H9 (cell line): Measurements from ENCODE around the gene TASOR2. TPM values are rescaled to one million over a fixed set of nuclear protein-coding genes. Genes with fewer than 3 reads are reported as not detected.

Source experiments
- DNase-seq: peaks from one replicate; pipeline ENCODE4 v3.0.0-alpha.2; 2017
- H2AFZ ChIP-seq: one replicate; pipeline ENCODE4 v1.6.1; 2013; ENCODE audit warnings: mild to moderate bottlenecking, low read length, control low read depth, moderate library complexity
- H2AK5ac ChIP-seq: 2 replicates; pipeline ENCODE4 v1.6.1; 2013; ENCODE audit warnings: low read length, control low read depth, mixed read lengths; ENCODE audit not compliant: insufficient read length
- H2BK120ac ChIP-seq: one replicate; pipeline ENCODE4 v1.6.1; 2013; ENCODE audit warnings: low read depth, mild to moderate bottlenecking, low read length, control low read depth, inconsistent platforms; ENCODE audit not compliant: poor library complexity, severe bottlenecking
- H2BK12ac ChIP-seq: 2 replicates; pipeline ENCODE4 v1.6.1; 2013; ENCODE audit warnings: low read length, control low read depth, mixed read lengths, low read depth; ENCODE audit not compliant: insufficient read length
- H2BK15ac ChIP-seq: 2 replicates; pipeline ENCODE4 v1.6.1; 2013; ENCODE audit warnings: low read depth, low read length, control low read depth
- H2BK20ac ChIP-seq: one replicate; pipeline ENCODE4 v1.6.1; 2013; ENCODE audit warnings: low read depth, mild to moderate bottlenecking, low read length, control low read depth, inconsistent platforms; ENCODE audit not compliant: poor library complexity, severe bottlenecking
- H2BK5ac ChIP-seq: 2 replicates; pipeline ENCODE4 v1.6.1; 2013; ENCODE audit warnings: low read length, control low read depth, mixed read lengths; ENCODE audit not compliant: insufficient read length
- H3K14ac ChIP-seq: 2 replicates; pipeline ENCODE4 v1.6.1; 2013; ENCODE audit warnings: low read length, control low read depth; ENCODE audit not compliant: insufficient read depth
- H3K18ac ChIP-seq: 2 replicates; pipeline ENCODE4 v1.6.1; 2013; ENCODE audit warnings: low read depth, mild to moderate bottlenecking, mixed read lengths, low read length, control low read depth; ENCODE audit not compliant: insufficient read length
- H3K23ac ChIP-seq: 2 replicates; pipeline ENCODE4 v1.6.1; 2013; ENCODE audit warnings: low read length, control low read depth, mixed read lengths, low read depth; ENCODE audit not compliant: insufficient read length
- H3K23me2 ChIP-seq: 2 replicates; pipeline ENCODE4 v1.6.1; 2013; ENCODE audit warnings: low read depth, mild to moderate bottlenecking, mixed read lengths, low read length, control low read depth; ENCODE audit not compliant: insufficient read length, poor library complexity, severe bottlenecking
- H3K27ac ChIP-seq: 2 replicates; pipeline ENCODE4 v1.5.1; 2013; ENCODE audit warnings: low read length, control low read depth, mixed read lengths, low read depth; ENCODE audit not compliant: insufficient read length
- H3K27me3 ChIP-seq: 2 replicates; pipeline ENCODE4 v1.6.1; 2013; ENCODE audit warnings: low read length, control low read depth, inconsistent platforms; ENCODE audit not compliant: insufficient read depth
- H3K4ac ChIP-seq: 2 replicates; pipeline ENCODE4 v1.6.1; 2013; ENCODE audit warnings: low read depth, mild to moderate bottlenecking, control low read depth, inconsistent platforms, low read length, moderate library complexity
- H3K4me1 ChIP-seq: 2 replicates; pipeline ENCODE4 v1.6.1; 2013; ENCODE audit warnings: low read length, control low read depth, inconsistent platforms; ENCODE audit not compliant: insufficient read depth
- H3K4me2 ChIP-seq: 2 replicates; pipeline ENCODE4 v1.6.1; 2013; ENCODE audit warnings: low read length, control low read depth, mixed read lengths; ENCODE audit not compliant: insufficient read length, insufficient read depth
- H3K56ac ChIP-seq: 2 replicates; pipeline ENCODE4 v1.6.1; 2013; ENCODE audit warnings: low read depth, mild to moderate bottlenecking, mixed read lengths, low read length, control low read depth; ENCODE audit not compliant: insufficient read length
- H3K79me1 ChIP-seq: 2 replicates; pipeline ENCODE4 v1.6.1; 2013; ENCODE audit warnings: low read depth, mild to moderate bottlenecking, moderate library complexity, low read length, control low read depth, inconsistent platforms; ENCODE audit not compliant: insufficient read depth, poor library complexity, severe bottlenecking
- H3K79me2 ChIP-seq: 2 replicates; pipeline ENCODE4 v1.6.1; 2013; ENCODE audit warnings: low read length, control low read depth, inconsistent platforms; ENCODE audit not compliant: insufficient read depth
- H3K9ac ChIP-seq: 2 replicates; pipeline ENCODE4 v1.6.1; 2013; ENCODE audit warnings: low read length, control low read depth, mixed read lengths; ENCODE audit not compliant: insufficient read length; ENCODE audit errors: extremely low read depth
- H3K9me3 ChIP-seq: one replicate; pipeline ENCODE4 v1.6.1; 2013; ENCODE audit warnings: low read depth, low read length, inconsistent platforms; ENCODE audit not compliant: control insufficient read depth
- H3T11ph ChIP-seq: one replicate; pipeline ENCODE4 v1.6.1; 2013; ENCODE audit warnings: mild to moderate bottlenecking, low read length, control low read depth, inconsistent platforms
- H4K20me1 ChIP-seq: one replicate; pipeline ENCODE4 v1.6.1; 2013; ENCODE audit not compliant: control insufficient read depth, insufficient read length, insufficient read depth
- H4K5ac ChIP-seq: 2 replicates; pipeline ENCODE4 v1.6.1; 2013; ENCODE audit warnings: low read depth, mild to moderate bottlenecking, mixed read lengths, low read length, control low read depth; ENCODE audit not compliant: insufficient read length
- H4K8ac ChIP-seq: replicated peaks from 2 replicates; pipeline ENCODE4 v1.6.1; 2013; ENCODE audit warnings: low read length, control low read depth, mixed read lengths, low read depth; ENCODE audit not compliant: insufficient read length
- H4K91ac ChIP-seq: 2 replicates; pipeline ENCODE4 v1.6.1; 2013; ENCODE audit warnings: low read depth, mild to moderate bottlenecking, moderate library complexity, mixed read lengths, low read length, control low read depth; ENCODE audit not compliant: insufficient read length
- H3K27ac Mint-ChIP-seq, 3 experiments: 2 replicates in 2 of 3; 3 replicates in 1 of 3; pipeline ENCODE4 v1.8.0; 2020 to 2021; ENCODE audit warnings: mixed read lengths in 3 of 3, mild to moderate bottlenecking in 1 of 3, moderate library complexity in 1 of 3
- H3K27me3 Mint-ChIP-seq: 2 replicates; pipeline ENCODE4 v1.8.0; 2021; ENCODE audit warnings: low read depth, mild to moderate bottlenecking, moderate library complexity, mixed read lengths
- H3K36me3 Mint-ChIP-seq, 3 experiments: 2 replicates in 2 of 3; 3 replicates in 1 of 3; pipeline ENCODE4 v1.8.0; 2020 to 2021; ENCODE audit warnings: low read depth in 3 of 3, mixed read lengths in 3 of 3; ENCODE audit not compliant: insufficient read depth in 1 of 3
- H3K4me1 Mint-ChIP-seq, 2 experiments: 2 replicates each; pipeline ENCODE4 v1.8.0; 2020; ENCODE audit warnings: mixed read lengths in 2 of 2
- H3K4me3 Mint-ChIP-seq, 2 experiments: 2 replicates in 1 of 2; 3 replicates in 1 of 2; pipeline ENCODE4 v1.8.0; 2020 to 2021; ENCODE audit warnings: mild to moderate bottlenecking in 2 of 2, mixed read lengths in 2 of 2, moderate library complexity in 1 of 2
- H3K9me3 Mint-ChIP-seq, 2 experiments: 2 replicates in 1 of 2; 3 replicates in 1 of 2; pipeline ENCODE4 v1.8.0; 2020; ENCODE audit warnings: mild to moderate bottlenecking in 2 of 2, mixed read lengths in 2 of 2, moderate library complexity in 1 of 2
- WGBS: extraction: QIAGEN DNeasy Blood & Tissue Kit; methylation state at CpG from one replicate; pipeline ENCODE4 v1.1.7; 2013; ENCODE audit warnings: missing lambda C conversion rate, low lambda C conversion rate, mixed read lengths; ENCODE audit not compliant: insufficient read length; ENCODE audit errors: extremely low coverage; 5-methylcytosine and 5-hydroxymethylcytosine counted together
- total RNA-seq: library from RNA; stranded (reverse); gene quantifications from 2 replicates; pipeline ENCODE4 v1.2.1, GENCODE V29; 2021
- TF ChIP-seq, protein P1 (sequence below): fragments of 200-600 bp; sonication (generic); conservative IDR thresholded peaks from 3 replicates; pipeline ENCODE4 v1.8.0; 2021; ENCODE audit warnings: antibody characterized with exemption, mild to moderate bottlenecking

The TASOR2 gene
- total RNA-seq, 1 experiment from 2014 or later: 64.5 TPM

DNA sequence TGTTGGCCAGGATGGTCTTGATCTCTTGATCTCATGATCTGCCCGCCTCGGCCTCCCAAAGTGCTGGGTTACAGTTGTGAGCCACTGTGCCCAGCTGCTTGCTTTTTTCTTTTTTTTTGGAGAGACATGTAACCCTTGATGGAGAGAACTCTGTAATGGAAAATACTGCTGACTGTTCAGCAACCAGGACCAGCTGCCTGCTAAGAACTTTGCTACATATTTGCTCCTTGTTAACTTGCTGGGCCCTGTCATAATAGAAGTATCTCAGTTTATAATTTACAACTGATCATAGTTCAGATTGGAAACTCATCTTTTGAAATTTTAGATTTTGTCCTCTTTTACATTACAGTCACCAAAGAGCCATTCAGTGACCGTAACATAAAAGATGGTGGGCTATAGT lies 34.9 kb downstream of the TASOR2 start:
- no peak overlapping the region for H4K5ac ChIP-seq
- H4K20me1 ChIP-seq: no peaks in the 10 kb centered on the region
- H2BK15ac ChIP-seq: no peak overlapping the region
- H3K4ac ChIP-seq: no peak overlapping the region
- no peak overlapping the region for H3K9ac ChIP-seq
- H4K8ac ChIP-seq: no peak overlapping the region
- Mint-ChIP-seq H3K9me3 (no peaks in the 10 kb centered on the region), H3K27ac (no peak overlapping the region), H3K4me3 (no peak overlapping the region), H3K27me3 (no peaks in the 10 kb centered on the region), H3K4me1 (0 out of 4 replicates have a peak, but pooled peaks cover 0 to 3% of the 10 kb centered on the region in 2 experiments), H3K36me3 (peaks cover 5 to 20% (median 8%) of the 10 kb centered on the region in 3 experiments; a peak in 5 of 7 replicates)
- no peak overlapping the region for H3K23ac ChIP-seq
- H3K14ac ChIP-seq: no peak overlapping the region
- H2AK5ac ChIP-seq: no peak overlapping the region
- H3K4me2 ChIP-seq: no peak overlapping the region
- no peak overlapping the region for H2AFZ ChIP-seq
- H4K91ac ChIP-seq: no peak overlapping the region
- no peaks in the 10 kb centered on the region for H3K23me2 ChIP-seq
- H3K4me1 ChIP-seq: no peaks in the 10 kb centered on the region
- TF ChIP-seq, protein P1, sequence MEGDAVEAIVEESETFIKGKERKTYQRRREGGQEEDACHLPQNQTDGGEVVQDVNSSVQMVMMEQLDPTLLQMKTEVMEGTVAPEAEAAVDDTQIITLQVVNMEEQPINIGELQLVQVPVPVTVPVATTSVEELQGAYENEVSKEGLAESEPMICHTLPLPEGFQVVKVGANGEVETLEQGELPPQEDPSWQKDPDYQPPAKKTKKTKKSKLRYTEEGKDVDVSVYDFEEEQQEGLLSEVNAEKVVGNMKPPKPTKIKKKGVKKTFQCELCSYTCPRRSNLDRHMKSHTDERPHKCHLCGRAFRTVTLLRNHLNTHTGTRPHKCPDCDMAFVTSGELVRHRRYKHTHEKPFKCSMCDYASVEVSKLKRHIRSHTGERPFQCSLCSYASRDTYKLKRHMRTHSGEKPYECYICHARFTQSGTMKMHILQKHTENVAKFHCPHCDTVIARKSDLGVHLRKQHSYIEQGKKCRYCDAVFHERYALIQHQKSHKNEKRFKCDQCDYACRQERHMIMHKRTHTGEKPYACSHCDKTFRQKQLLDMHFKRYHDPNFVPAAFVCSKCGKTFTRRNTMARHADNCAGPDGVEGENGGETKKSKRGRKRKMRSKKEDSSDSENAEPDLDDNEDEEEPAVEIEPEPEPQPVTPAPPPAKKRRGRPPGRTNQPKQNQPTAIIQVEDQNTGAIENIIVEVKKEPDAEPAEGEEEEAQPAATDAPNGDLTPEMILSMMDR: no peak
- H3K79me1 ChIP-seq: peaks cover 2% of the 10 kb centered on the region
- no peaks in the 10 kb centered on the region for H3K27me3 ChIP-seq
- no peaks in the 10 kb centered on the region for H3K9me3 ChIP-seq
- H2BK12ac ChIP-seq: no peak overlapping the region
- no peak overlapping the region for H2BK20ac ChIP-seq
- no peak overlapping the region for H2BK120ac ChIP-seq
- no peak overlapping the region for H3T11ph ChIP-seq
- no peak overlapping the region for H2BK5ac ChIP-seq
- H3K18ac ChIP-seq: no peak overlapping the region
- H3K56ac ChIP-seq: no peak overlapping the region
- H3K79me2 ChIP-seq: no peaks in the 10 kb centered on the region
- H3K27ac ChIP-seq: no peak overlapping the region
- no peak for DNase-seq
- WGBS: no CpG with 5 or more reads among the region's 3 CpGs
